ENCODE data around the gene THRSP. TPM values are rescaled to one million over a fixed set of nuclear protein-coding genes. Genes with fewer than 3 reads are reported as not detected.

The THRSP gene
- total and polyA plus RNA-seq, 10 of the 15 experiments (the other 5 are each of a cell fraction or from before 2014, with no cell fraction given), result 0.18 TPM; not detected in 9

DNA sequence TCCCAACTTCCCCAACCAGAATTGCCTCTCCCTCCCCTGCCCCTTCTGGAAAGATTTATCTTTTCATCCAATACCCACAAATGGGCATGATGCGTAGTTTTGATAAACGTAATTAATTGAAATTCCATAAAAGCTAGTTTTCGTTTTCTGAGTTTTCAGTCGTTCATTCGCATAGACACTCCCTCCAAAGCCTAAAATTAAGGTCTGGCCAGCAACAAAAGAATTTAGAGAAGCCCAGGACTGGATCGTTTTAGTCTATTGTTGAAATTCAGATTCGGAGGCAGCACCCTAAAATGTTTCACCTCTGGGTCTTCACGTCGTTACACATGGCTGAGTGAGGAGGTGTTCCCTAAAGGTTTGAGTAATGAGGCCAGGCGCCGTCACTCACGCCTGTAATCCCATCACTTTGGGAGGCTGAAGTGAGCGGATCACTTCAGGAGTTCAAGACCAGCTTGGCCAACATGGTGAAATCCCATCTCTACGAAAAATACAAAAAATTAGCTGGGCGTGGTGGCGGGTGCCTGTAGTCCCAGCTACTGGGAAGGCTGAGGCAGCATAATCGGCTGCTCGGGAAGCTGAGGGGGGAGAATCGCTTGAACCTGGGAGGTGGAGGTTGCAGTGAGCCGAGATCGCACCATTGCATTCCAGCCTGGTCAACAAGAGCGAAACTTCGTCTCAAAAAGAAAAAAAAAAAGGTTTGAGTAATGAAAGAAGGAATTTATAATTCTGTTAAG lies 16.6 kb downstream of the THRSP start:
- Histone ChIP-seq H3K79me2 (ENCODE audit: control insufficient read depth, insufficient read depth, low read length) (peaks cover 43% of the 10 kb centered on the region), H3K4me1 (ENCODE audit: control insufficient read depth, insufficient read depth, low read length) (peaks cover 4% of the 10 kb centered on the region), H2AFZ (ENCODE audit: control insufficient read depth, low read depth, low read length) (peak overlapping the region; percentile 86), H3K27ac (ENCODE audit: control insufficient read depth, insufficient read depth) (peak overlapping the region; percentile 75), H3K9ac (ENCODE audit: control insufficient read depth, insufficient read depth, low read length) (peak overlapping the region; percentile 90), H3K27me3 (replicated peaks in 1 of 2; ENCODE audit: control insufficient read depth in 2 of 2, insufficient read depth in 2 of 2, low read length in 1 of 2) (no peaks in the 10 kb centered on the region), H3K9me3 (replicated peaks; ENCODE audit: control insufficient read depth, insufficient read depth, low read length) (no peaks in the 10 kb centered on the region), H3K36me3 (ENCODE audit: control insufficient read depth in 2 of 2, insufficient read depth in 2 of 2, low read length in 1 of 2) (peaks cover 0 to 3% of the 10 kb centered on the region in 2 experiments; a peak in 1 of 4 replicates), H4K20me1 (ENCODE audit: control insufficient read depth, insufficient read depth) (peaks cover 4% of the 10 kb centered on the region; the same call in 1 of the 2 replicates), H3K4me2 (ENCODE audit: control insufficient read depth, insufficient read depth) (peak overlapping the region; percentile 28), H3K4me3 (peak overlapping the region; percentile 74)
- CTCF ChIA-PET, result interaction anchor here (1.9 kb wide), 1 partner anchor 81 kb away, joined by 5 read pairs; no protein-coding TSS in a partner anchor
- POLR2A ChIA-PET, result interaction anchor here (0.9 to 1.8 kb wide), 3 partner anchors 60 to 479 kb away, joined by 3 to 8 read pairs (median 3); partner anchors contain the start of genes ALG8 and INTS4
- in situ Hi-C loops (cut with MboI) (no loop called here), intact Hi-C loops (cut with micrococcal nuclease; ENCODE audit: unreplicated experiment) (no loop called here)
- TSS peak; percentile 83 for BruUV-seq (replicated peaks)
- SMC1A ChIA-PET (ENCODE audit: uncharacterized antibody, unreplicated experiment), result interaction anchor here (1.4 to 3.0 kb wide), 2 partner anchors 58 to 147 kb away, joined by 3 to 21 read pairs; partner anchors contain the start of gene ALG8
- WGBS (ENCODE audit: insufficient coverage, insufficient replicate concordance, low lambda C conversion rate, missing lambda C conversion rate), result 60% methylated on average over 23 of the region's 23 CpGs
- FAIRE-seq, result peak; percentile 47
- ATAC-seq, result no peak
- DNase-seq (ENCODE audit: low read depth, low spot score), result no peak
- RAD21 ChIA-PET (ENCODE audit: unreplicated experiment), result interaction anchor here (1.3 to 2.7 kb wide), 2 partner anchors 148 to 484 kb away, joined by 3 to 7 read pairs; no protein-coding TSS in a partner anchor
- TF ChIP-seq CHD4 (IDR thresholded peaks at IDR 0.05) (no peak), SUZ12 (IDR thresholded peaks at IDR 0.05; ENCODE audit: unreplicated experiment) (no peak), ATF7 (IDR thresholded peaks at IDR 0.05; ENCODE audit: low read depth) (no peak), IKZF1 (conservative IDR thresholded peaks at IDR 0.05) (0 out of 2 replicates have a peak, but pooled peaks have one; percentile 19), KAT2A (conservative IDR thresholded peaks at IDR 0.05; ENCODE audit: control insufficient read depth, low read depth, low read length) (no peak), SMARCA5 (IDR thresholded peaks at IDR 0.05) (no peak), FOS (IDR thresholded peaks at IDR 0.05; ENCODE audit: borderline replicate concordance, extremely low read depth, insufficient read length) (no peak), RCOR1 (conservative IDR thresholded peaks at IDR 0.05; ENCODE audit: low read depth, low read length) (no peak), PML (IDR thresholded peaks at IDR 0.05; ENCODE audit: low read length) (0 out of 2 replicates have a peak, but pooled peaks have one; percentile 9), SPI1 (IDR thresholded peaks at IDR 0.05; ENCODE audit: borderline replicate concordance, insufficient read depth, low read depth, low read length) (no peak), KDM1A (IDR thresholded peaks at IDR 0.05; ENCODE audit: borderline replicate concordance) (no peak), TCF7 (IDR thresholded peaks at IDR 0.05; ENCODE audit: borderline replicate concordance) (peak; percentile 9; the same call in 1 of the 2 replicates), MEF2A (IDR thresholded peaks at IDR 0.05; ENCODE audit: insufficient read depth, low read depth, low read length) (no peak), PAX8 (IDR thresholded peaks at IDR 0.05) (no peak), RAD51 (IDR thresholded peaks at IDR 0.05) (no peak), BHLHE40 (IDR thresholded peaks at IDR 0.05; ENCODE audit: borderline replicate concordance in 1 of 2, low read depth in 2 of 2, low read length in 1 of 2) (no peak), IKZF2 (IDR thresholded peaks at IDR 0.05) (no peak; a peak in 1 of 4 replicates), CREB1 (IDR thresholded peaks at IDR 0.05; ENCODE audit: low read depth) (no peak), ZNF622 (IDR thresholded peaks at IDR 0.05) (no peak)
- TF ChIP-seq, protein P1, sequence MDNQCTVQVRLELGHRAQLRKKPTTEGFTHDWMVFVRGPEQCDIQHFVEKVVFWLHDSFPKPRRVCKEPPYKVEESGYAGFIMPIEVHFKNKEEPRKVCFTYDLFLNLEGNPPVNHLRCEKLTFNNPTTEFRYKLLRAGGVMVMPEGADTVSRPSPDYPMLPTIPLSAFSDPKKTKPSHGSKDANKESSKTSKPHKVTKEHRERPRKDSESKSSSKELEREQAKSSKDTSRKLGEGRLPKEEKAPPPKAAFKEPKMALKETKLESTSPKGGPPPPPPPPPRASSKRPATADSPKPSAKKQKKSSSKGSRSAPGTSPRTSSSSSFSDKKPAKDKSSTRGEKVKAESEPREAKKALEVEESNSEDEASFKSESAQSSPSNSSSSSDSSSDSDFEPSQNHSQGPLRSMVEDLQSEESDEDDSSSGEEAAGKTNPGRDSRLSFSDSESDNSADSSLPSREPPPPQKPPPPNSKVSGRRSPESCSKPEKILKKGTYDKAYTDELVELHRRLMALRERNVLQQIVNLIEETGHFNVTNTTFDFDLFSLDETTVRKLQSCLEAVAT (IDR thresholded peaks at IDR 0.05), result peak; percentile 75
- TF ChIP-seq, protein P2, sequence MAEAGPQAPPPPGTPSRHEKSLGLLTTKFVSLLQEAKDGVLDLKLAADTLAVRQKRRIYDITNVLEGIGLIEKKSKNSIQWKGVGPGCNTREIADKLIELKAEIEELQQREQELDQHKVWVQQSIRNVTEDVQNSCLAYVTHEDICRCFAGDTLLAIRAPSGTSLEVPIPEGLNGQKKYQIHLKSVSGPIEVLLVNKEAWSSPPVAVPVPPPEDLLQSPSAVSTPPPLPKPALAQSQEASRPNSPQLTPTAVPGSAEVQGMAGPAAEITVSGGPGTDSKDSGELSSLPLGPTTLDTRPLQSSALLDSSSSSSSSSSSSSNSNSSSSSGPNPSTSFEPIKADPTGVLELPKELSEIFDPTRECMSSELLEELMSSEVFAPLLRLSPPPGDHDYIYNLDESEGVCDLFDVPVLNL (IDR thresholded peaks at IDR 0.05; ENCODE audit: low read depth, low read length), result no peak

Measured in GM12878 (cell line).